Thyroid gland (tissue), 4 donors: ENCODE data around the gene HSPA12A. TPM values are rescaled to one million over a fixed set of nuclear protein-coding genes. Genes with fewer than 3 reads are reported as not detected.

Source experiments
- DNase-seq, 2 donors: peaks; one replicate each; pipeline ENCODE4 v3.0.0-alpha.2; 2019
- H3K27ac ChIP-seq, 3 donors: fragments of 200-600 bp; sonication (generic); 1 replicate in 2 of 3; 2 replicates in 1 of 3; pipeline ENCODE4 v1.5.1; 2016 to 2019; ENCODE audit warnings: mild to moderate bottlenecking in 1 of 3, moderate library complexity in 1 of 3
- H3K27me3 ChIP-seq: fragments of 200-600 bp; sonication (generic); one replicate; pipeline ENCODE4 v1.5.1; 2019
- H3K36me3 ChIP-seq, 2 donors: fragments of 200-600 bp; sonication (generic); one replicate each; pipeline ENCODE4 v1.5.1; 2016 to 2019
- H3K4me1 ChIP-seq, 2 donors: fragments of 200-600 bp; sonication (generic); one replicate each; pipeline ENCODE4 v1.5.1; 2017 to 2019
- H3K4me3 ChIP-seq, 3 donors: fragments of 200-600 bp; sonication (generic); replicated peaks in 1 of 3; 1 replicate in 2 of 3; 2 replicates in 1 of 3; pipeline ENCODE4 v1.5.1; 2016; ENCODE audit warnings: mild to moderate bottlenecking in 1 of 3
- H3K9me3 ChIP-seq: fragments of 200-600 bp; sonication (generic); one replicate; pipeline ENCODE4 v1.5.1; 2017
- CTCF ChIP-seq, 6 experiments: fragments of 200-600 bp in 3 of 6; fragments of 450-650 bp in 3 of 6; sonication (generic) in 3 of 6; IDR thresholded peaks; one replicate each; pipeline ENCODE4 v1.5.1; 2016 to 2019; ENCODE audit warnings: antibody characterized with exemption in 6 of 6, mild to moderate bottlenecking in 2 of 6, inconsistent platforms in 1 of 6, moderate library complexity in 1 of 6
- POLR2A ChIP-seq, 2 donors: fragments of 450-650 bp; IDR thresholded peaks; one replicate each; pipeline ENCODE4 v1.6.1; 2017; ENCODE audit warnings: antibody characterized with exemption in 2 of 2, mild to moderate bottlenecking in 2 of 2, moderate library complexity in 1 of 2
- WGBS, 2 donors: methylation state at CpG; one replicate each; pipeline ENCODE4 v1.1.5; 2017; 5-methylcytosine and 5-hydroxymethylcytosine counted together
- intact Hi-C: fragments of 100-400 bp; cut with DNase I; formaldehyde crosslinking; loops from one replicate; pipeline ENCODE4 v1.15.1; 2023
- total RNA-seq, 4 donors: library from RNA; depleted of rRNA; stranded (reverse); fragments of >200 nt; gene quantifications; one replicate each; pipeline ENCODE4 v1.2.3, GENCODE V29; 2016

Gene HSPA12A
- total RNA-seq, 4 donors from 2014 or later = 22.6 to 37.3 (median 34.6) TPM

GRCh38 chr10:116775488-116776400 lies 33.4 kb upstream of the HSPA12A start:
- no peaks in the 10 kb centered on the region for H3K36me3 ChIP-seq
- no peak overlapping the region for H3K4me3 ChIP-seq
- no peak overlapping the region for H3K27ac ChIP-seq
- intact Hi-C loops = no loop called here
- TF ChIP-seq POLR2A (IDR thresholded peaks at IDR 0.05) (no peak), CTCF (IDR thresholded peaks at IDR 0.05) (no peak)
- WGBS, 2 donors = 80 to 89% methylated on average over 15 of the region's 15 CpGs
- no peak for DNase-seq
- H3K9me3 ChIP-seq = no peaks in the 10 kb centered on the region
- peaks cover 9 to 16% of the 10 kb centered on the region in 2 donors for H3K4me1 ChIP-seq
- H3K27me3 ChIP-seq = no peaks in the 10 kb centered on the region

- intact Hi-C loops = no loop called here
- H3K4me1 ChIP-seq = peaks cover 9 to 18% of the 10 kb centered on the region in 2 donors
- no peaks in the 10 kb centered on the region for H3K27me3 ChIP-seq
- TF ChIP-seq CTCF (IDR thresholded peaks at IDR 0.05) = no peak
- TF ChIP-seq POLR2A (IDR thresholded peaks at IDR 0.05) = no peak
- H3K4me3 ChIP-seq = no peak overlapping the region
- DNase-seq = peak; percentile 68 to 79
- H3K36me3 ChIP-seq = no peaks in the 10 kb centered on the region
- H3K9me3 ChIP-seq = no peaks in the 10 kb centered on the region
- H3K27ac ChIP-seq = no peak overlapping the region
- WGBS, 2 donors = 11 to 50% methylated on average over 2 to 5 of the region's 6 CpGs
Observed at GRCh38 chr10:116774728-116775151, 32.4 kb upstream of the HSPA12A start.

- no peaks in the 10 kb centered on the region for H3K27me3 ChIP-seq
- H3K9me3 ChIP-seq = no peaks in the 10 kb centered on the region
- peaks cover 9 to 18% of the 10 kb centered on the region in 2 donors for H3K4me1 ChIP-seq
- no peak for DNase-seq
- no peaks in the 10 kb centered on the region for H3K36me3 ChIP-seq
- H3K27ac ChIP-seq = no peak overlapping the region
- TF ChIP-seq CTCF (IDR thresholded peaks at IDR 0.05) = no peak
- TF ChIP-seq POLR2A (IDR thresholded peaks at IDR 0.05) = no peak
- 96 to 98% methylated on average over 6 of the region's 7 CpGs for WGBS, 2 donors
- no peak overlapping the region for H3K4me3 ChIP-seq
- intact Hi-C loops = no loop called here
Observed at GRCh38 chr10:116772909-116773705, 30.7 kb upstream of the HSPA12A start.

- WGBS, 2 donors = 84 to 86% methylated on average over 9 of the region's 9 CpGs
- intact Hi-C loops = no loop called here
- H3K4me1 ChIP-seq = peaks cover 9 to 23% of the 10 kb centered on the region in 2 donors
Observed at GRCh38 chr10:116771959-116772585, 29.7 kb upstream of the HSPA12A start.

More at GRCh38 chr10:116771959-116772585, 29.7 kb upstream of the HSPA12A start:
- Histone ChIP-seq H3K27me3 (no peaks in the 10 kb centered on the region), H3K27ac (no peak overlapping the region), H3K4me3 (no peak overlapping the region), H3K36me3 (no peaks in the 10 kb centered on the region), H3K9me3 (no peaks in the 10 kb centered on the region)
- TF ChIP-seq CTCF (IDR thresholded peaks at IDR 0.05) (no peak), POLR2A (IDR thresholded peaks at IDR 0.05) (no peak)
- no peak for DNase-seq
